Activated CD4-positive, alpha-beta T cell treated with anti-CD3 and anti-CD28 coated beads for 48 hours (primary cell): ENCODE results near the gene HCST.

Experiments used
- DNase-seq: peaks from one replicate; pipeline ENCODE4 v3.0.0-alpha.2; 2020

Gene HCST

DNA sequence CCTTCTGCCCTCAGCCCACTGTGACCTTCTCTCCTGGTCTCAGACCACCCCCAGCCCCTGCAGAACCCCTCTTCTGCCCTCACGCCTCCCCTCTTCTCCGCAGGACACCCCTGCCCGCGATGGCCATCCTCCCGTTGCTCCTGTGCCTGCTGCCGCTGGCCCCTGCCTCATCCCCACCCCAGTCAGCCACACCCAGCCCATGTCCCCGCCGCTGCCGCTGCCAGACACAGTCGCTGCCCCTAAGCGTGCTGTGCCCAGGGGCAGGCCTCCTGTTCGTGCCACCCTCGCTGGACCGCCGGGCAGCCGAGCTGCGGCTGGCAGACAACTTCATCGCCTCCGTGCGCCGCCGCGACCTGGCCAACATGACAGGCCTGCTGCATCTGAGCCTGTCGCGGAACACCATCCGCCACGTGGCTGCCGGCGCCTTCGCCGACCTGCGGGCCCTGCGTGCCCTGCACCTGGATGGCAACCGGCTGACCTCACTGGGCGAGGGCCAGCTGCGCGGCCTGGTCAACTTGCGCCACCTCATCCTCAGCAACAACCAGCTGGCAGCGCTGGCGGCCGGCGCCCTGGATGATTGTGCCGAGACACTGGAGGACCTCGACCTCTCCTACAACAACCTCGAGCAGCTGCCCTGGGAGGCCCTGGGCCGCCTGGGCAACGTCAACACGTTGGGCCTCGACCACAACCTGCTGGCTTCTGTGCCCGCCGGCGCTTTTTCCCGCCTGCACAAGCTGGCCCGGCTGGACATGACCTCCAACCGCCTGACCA lies 37.2 kb downstream of the HCST start:
- DNase-seq: no peak

GRCh38 chr19:35940078-35940775 lies 37.9 kb downstream of the HCST start:
- DNase-seq: no peak

GRCh38 chr19:35940839-35941238 lies 38.5 kb downstream of the HCST start:
- no peak for DNase-seq

DNA sequence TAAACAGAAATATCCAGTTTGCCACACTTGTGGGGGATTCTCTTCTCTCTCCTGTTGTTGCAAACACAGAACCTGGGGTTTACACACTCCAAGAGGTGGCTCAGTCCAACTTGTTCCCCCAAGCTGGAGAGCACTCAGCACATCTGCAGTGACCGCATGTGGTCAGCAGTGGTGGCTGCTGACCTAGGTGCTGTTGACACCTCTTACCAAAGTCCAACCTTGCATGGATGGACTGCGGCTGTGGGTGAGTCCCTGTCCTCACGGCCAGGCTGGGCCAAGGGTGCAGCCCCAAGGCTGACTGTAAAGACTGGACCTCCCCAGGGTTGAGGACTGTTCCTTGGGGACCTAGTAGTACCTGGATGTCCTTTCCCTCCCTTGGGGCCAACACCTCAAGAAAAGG lies 39.9 kb downstream of the HCST start:
- no peak for DNase-seq

- no peak for DNase-seq
Observed at GRCh38 chr19:35943321-35944301, 41.3 kb downstream of the HCST start.

GRCh38 chr19:35944556-35944955 lies 42.2 kb downstream of the HCST start:
- DNase-seq: no peak

DNA sequence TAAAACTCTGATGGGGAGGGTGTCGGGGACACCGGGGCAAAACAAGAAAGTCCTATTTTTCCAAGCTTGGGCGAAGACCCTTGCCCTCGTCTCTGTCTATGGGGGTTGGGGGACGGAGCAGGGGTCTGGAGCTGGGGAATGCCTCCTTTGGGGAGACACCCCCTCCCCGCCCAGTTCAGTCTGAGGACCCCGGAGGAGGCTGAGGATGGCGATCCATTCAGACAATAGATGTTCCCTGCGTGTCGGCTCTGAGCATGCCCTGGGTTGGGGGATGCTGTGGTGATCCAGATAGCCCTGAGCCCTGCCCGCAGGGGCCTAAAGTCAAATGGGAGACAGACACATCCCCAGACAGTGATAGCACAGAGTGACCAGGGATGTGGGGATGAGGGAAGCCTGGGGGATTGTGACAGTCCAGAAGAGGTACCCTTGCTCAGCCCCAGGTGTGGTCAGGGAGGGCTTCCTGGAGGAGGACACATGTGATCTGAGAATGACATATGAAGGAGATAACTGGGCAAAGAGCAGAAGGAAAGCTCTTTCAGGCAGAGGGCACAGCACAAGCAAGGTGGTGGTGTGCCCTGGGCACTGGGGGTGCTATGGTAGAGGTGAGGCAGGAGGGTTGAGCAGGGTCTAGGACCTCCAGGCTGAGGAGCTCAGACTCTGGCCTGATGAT lies 42.9 kb downstream of the HCST start:
- no peak for DNase-seq

- DNase-seq: no peak
Observed at GRCh38 chr19:35946203-35946602, 43.9 kb downstream of the HCST start.

DNA sequence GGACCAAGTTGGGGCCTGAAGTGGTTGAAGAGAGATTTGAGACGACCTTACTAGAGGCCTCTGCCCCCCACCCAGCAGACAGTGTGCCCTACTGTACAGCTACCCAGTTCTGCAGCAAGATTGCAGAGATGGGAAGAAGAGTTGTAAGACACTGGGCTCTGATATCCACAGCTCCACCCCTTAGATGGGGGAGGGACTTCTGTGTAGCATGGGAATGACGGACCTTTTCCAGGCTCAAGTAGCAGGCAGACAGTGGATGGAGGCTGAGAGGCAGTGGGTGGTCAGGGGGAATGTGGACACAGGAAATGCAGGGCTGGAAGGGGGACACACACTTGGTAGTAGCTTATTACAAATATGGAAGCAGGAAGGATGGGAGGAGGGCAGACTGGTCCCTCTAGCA lies 46.8 kb downstream of the HCST start:
- no peak for DNase-seq
